WTC11 (cell line): Measurements from ENCODE around the gene TET3. TPM values are rescaled to one million over a fixed set of nuclear protein-coding genes. Genes with fewer than 3 reads are reported as not detected.

Experiments used
- ATAC-seq: fragments of 200-7000 bp; cut with Tn5 transposase; 2 replicates; pipeline ENCODE4 v1.10.0; 2021; ENCODE audit warnings: mild to moderate bottlenecking, moderate library complexity
- CTCF ChIA-PET: fragments of 300-600 bp; sonication (Branson Sonifier 250); formaldehyde crosslinking; loops from one replicate; lab custom pipeline; 2021; ENCODE audit warnings: antibody characterized with exemption; lab: Charles Lee
- POLR2A ChIA-PET: fragments of 350-600 bp; sonication (Branson Sonifier 250); formaldehyde crosslinking; loops from one replicate; lab custom pipeline; 2021; ENCODE audit warnings: antibody characterized with exemption; lab: Charles Lee
- DNase-seq: peaks from one replicate; pipeline ENCODE4 v3.0.0; 2021; ENCODE audit warnings: low spot score
- H3K27ac Mint-ChIP-seq: 2 replicates; pipeline ENCODE4 v1.8.0; 2021; ENCODE audit warnings: mixed read lengths
- H3K27me3 Mint-ChIP-seq: 2 replicates; pipeline ENCODE4 v1.8.0; 2021; ENCODE audit warnings: low read depth, mild to moderate bottlenecking, moderate library complexity, mixed read lengths
- H3K36me3 Mint-ChIP-seq: 2 replicates; pipeline ENCODE4 v1.8.0; 2021; ENCODE audit warnings: mixed read lengths
- H3K4me1 Mint-ChIP-seq: 2 replicates; pipeline ENCODE4 v1.8.0; 2022; ENCODE audit warnings: mixed read lengths
- H3K4me3 Mint-ChIP-seq: 2 replicates; pipeline ENCODE4 v1.8.0; 2021; ENCODE audit warnings: mild to moderate bottlenecking, moderate library complexity, mixed read lengths
- H3K9me3 Mint-ChIP-seq: 2 replicates; pipeline ENCODE4 v1.8.0; 2021; ENCODE audit warnings: mixed read lengths
- CBFB ChIP-seq: sonication (generic); formaldehyde crosslinking; IDR thresholded peaks from 2 replicates; pipeline ENCODE4 v1.8.1; 2022; ENCODE audit warnings: mild to moderate bottlenecking, low read depth, missing genetic modification reagents
- ELF4 ChIP-seq: sonication (generic); formaldehyde crosslinking; IDR thresholded peaks from 2 replicates; pipeline ENCODE4 v1.8.1; 2022; ENCODE audit warnings: low read depth, mild to moderate bottlenecking, moderate library complexity, missing genetic modification reagents
- EMX1 ChIP-seq: fragments of 250-450 bp; sonication (Bioruptor Pico); IDR thresholded peaks from 2 replicates; pipeline ENCODE4 v1.8.0; 2021; ENCODE audit warnings: mild to moderate bottlenecking
- NFYB ChIP-seq: sonication (generic); formaldehyde crosslinking; conservative IDR thresholded peaks from 2 replicates; pipeline ENCODE4 v1.8.0; 2022; ENCODE audit warnings: low read depth, missing genetic modification reagents
- NR1H2 ChIP-seq: sonication (generic); formaldehyde crosslinking; IDR thresholded peaks from 2 replicates; pipeline ENCODE4 v1.9.0; 2021; ENCODE audit warnings: mild to moderate bottlenecking, moderate library complexity, missing genetic modification reagents
- TEAD4 ChIP-seq: sonication (generic); formaldehyde crosslinking; IDR thresholded peaks from 2 replicates; pipeline ENCODE4 v1.8.0; 2022; ENCODE audit warnings: mild to moderate bottlenecking, missing genetic modification reagents
- ZNF232 ChIP-seq: sonication (generic); formaldehyde crosslinking; IDR thresholded peaks from 2 replicates; pipeline ENCODE4 v1.8.0; 2022; ENCODE audit warnings: mild to moderate bottlenecking, missing genetic modification reagents
- total RNA-seq: library from RNA; stranded (reverse); gene quantifications from 3 replicates; pipeline ENCODE4 v1.2.3, GENCODE V29; 2021
- TF ChIP-seq, protein P1 (sequence below): sonication (generic); formaldehyde crosslinking; IDR thresholded peaks from 2 replicates; pipeline ENCODE4 v1.8.1; 2022; ENCODE audit warnings: mild to moderate bottlenecking, missing genetic modification reagents, moderate library complexity, borderline replicate concordance
- TF ChIP-seq, protein P2 (sequence below): fragments of 250-450 bp; sonication (Bioruptor Pico); IDR thresholded peaks from 2 replicates; pipeline ENCODE4 v1.9.0; 2021; ENCODE audit warnings: mild to moderate bottlenecking
- TF ChIP-seq, protein P3 (sequence below): sonication (generic); formaldehyde crosslinking; IDR thresholded peaks from 2 replicates; pipeline ENCODE4 v1.8.1; 2023; ENCODE audit warnings: mild to moderate bottlenecking, missing genetic modification reagents, borderline replicate concordance
- TF ChIP-seq, protein P4 (sequence below): sonication (generic); formaldehyde crosslinking; IDR thresholded peaks from 2 replicates; pipeline ENCODE4 v1.8.0; 2023; ENCODE audit warnings: mild to moderate bottlenecking, missing genetic modification reagents
- TF ChIP-seq, protein P5 (sequence below): sonication (generic); formaldehyde crosslinking; IDR thresholded peaks from 2 replicates; pipeline ENCODE4 v1.8.1; 2022; ENCODE audit warnings: low read depth, mild to moderate bottlenecking, moderate library complexity, missing genetic modification reagents, borderline replicate concordance
- TF ChIP-seq, protein P6 (sequence below): sonication (generic); formaldehyde crosslinking; IDR thresholded peaks from 2 replicates; pipeline ENCODE4 v1.8.1; 2022; ENCODE audit warnings: low read depth, missing genetic modification reagents, borderline replicate concordance

TET3 gene
- total RNA-seq, 1 experiment from 2014 or later, result 19.3 TPM

DNA sequence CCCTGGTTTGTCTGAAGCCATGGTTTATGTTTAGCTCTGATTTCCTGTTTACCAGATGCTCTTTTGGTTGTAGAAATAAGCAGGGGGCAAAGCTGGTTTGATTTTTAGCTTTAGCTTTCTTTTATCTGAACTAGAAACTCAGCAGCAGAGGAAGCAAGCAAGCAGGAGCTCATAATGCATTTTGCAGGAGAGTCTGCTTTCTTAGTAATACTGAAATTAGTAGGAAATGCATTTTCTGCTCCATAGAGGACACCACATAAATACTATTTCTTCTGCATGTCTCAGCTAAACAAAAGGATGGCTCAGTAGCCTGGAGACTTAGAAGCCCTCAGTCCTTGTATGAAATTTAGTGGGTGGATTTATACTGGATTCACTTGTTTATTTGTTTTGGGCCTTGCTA is 34.9 kb upstream of the TET3 start (continued):
- TF ChIP-seq, protein P1, sequence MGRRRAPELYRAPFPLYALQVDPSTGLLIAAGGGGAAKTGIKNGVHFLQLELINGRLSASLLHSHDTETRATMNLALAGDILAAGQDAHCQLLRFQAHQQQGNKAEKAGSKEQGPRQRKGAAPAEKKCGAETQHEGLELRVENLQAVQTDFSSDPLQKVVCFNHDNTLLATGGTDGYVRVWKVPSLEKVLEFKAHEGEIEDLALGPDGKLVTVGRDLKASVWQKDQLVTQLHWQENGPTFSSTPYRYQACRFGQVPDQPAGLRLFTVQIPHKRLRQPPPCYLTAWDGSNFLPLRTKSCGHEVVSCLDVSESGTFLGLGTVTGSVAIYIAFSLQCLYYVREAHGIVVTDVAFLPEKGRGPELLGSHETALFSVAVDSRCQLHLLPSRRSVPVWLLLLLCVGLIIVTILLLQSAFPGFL, result no peak

DNA sequence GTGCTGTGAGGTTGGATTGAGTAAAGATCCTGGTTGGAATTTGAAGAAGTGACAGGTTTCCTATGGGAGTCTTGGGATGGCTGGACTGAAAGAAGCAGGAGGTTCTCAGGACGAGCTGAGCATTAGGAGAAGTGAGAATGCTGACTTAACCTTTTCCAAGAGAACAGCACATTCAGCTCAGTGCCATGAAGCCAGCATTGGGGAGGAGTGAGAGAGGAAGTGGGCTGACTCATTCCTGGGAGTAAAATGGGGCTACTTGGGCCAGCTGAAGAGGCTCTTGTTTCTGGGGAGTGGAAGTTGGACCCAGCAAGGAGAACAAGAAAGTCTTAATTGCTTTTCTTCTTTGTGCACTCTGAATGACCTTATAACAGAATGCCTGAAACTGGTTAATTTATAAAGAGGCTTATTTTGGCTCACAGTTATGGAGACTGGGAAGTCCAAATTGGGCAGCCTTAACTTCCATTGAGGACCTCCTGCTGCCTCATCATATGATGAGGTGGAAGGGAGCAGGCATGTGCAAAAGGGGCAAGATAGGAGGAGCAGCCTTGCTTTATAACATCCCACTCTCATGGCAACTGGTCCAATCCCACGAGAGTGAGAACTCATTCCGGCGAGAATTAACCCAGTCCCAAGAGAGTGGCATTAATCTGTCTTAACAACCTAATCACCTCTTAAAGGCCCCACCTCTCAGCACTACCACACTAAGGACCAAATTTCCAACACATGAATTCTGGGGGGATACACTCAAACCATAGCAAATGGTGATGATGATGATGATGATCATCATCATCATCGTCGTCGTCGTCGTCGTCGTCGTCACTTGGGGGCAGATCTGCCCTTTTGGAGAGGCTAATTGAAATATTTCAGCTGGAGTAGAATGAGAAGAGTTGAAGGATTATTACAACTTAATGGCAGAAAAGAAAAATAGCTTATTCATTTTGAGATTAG is 31.9 kb upstream of the TET3 start:
- peaks cover 64% of the 10 kb centered on the region for H3K36me3 Mint-ChIP-seq
- H3K4me3 Mint-ChIP-seq, result no peak overlapping the region

More for the DNA sequence above, 31.9 kb upstream of the TET3 start:
- POLR2A ChIA-PET, result no interaction called here
- TF ChIP-seq, protein P2, sequence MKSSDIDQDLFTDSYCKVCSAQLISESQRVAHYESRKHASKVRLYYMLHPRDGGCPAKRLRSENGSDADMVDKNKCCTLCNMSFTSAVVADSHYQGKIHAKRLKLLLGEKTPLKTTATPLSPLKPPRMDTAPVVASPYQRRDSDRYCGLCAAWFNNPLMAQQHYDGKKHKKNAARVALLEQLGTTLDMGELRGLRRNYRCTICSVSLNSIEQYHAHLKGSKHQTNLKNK, result no peak
- TF ChIP-seq, protein P3, sequence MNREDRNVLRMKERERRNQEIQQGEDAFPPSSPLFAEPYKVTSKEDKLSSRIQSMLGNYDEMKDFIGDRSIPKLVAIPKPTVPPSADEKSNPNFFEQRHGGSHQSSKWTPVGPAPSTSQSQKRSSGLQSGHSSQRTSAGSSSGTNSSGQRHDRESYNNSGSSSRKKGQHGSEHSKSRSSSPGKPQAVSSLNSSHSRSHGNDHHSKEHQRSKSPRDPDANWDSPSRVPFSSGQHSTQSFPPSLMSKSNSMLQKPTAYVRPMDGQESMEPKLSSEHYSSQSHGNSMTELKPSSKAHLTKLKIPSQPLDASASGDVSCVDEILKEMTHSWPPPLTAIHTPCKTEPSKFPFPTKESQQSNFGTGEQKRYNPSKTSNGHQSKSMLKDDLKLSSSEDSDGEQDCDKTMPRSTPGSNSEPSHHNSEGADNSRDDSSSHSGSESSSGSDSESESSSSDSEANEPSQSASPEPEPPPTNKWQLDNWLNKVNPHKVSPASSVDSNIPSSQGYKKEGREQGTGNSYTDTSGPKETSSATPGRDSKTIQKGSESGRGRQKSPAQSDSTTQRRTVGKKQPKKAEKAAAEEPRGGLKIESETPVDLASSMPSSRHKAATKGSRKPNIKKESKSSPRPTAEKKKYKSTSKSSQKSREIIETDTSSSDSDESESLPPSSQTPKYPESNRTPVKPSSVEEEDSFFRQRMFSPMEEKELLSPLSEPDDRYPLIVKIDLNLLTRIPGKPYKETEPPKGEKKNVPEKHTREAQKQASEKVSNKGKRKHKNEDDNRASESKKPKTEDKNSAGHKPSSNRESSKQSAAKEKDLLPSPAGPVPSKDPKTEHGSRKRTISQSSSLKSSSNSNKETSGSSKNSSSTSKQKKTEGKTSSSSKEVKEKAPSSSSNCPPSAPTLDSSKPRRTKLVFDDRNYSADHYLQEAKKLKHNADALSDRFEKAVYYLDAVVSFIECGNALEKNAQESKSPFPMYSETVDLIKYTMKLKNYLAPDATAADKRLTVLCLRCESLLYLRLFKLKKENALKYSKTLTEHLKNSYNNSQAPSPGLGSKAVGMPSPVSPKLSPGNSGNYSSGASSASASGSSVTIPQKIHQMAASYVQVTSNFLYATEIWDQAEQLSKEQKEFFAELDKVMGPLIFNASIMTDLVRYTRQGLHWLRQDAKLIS (CRISPR knock-in tag), result no peak
- TF ChIP-seq ZNF232 (CRISPR knock-in tag), result no peak
- TF ChIP-seq TEAD4 (CRISPR knock-in tag), result no peak
- TF ChIP-seq, protein P4, sequence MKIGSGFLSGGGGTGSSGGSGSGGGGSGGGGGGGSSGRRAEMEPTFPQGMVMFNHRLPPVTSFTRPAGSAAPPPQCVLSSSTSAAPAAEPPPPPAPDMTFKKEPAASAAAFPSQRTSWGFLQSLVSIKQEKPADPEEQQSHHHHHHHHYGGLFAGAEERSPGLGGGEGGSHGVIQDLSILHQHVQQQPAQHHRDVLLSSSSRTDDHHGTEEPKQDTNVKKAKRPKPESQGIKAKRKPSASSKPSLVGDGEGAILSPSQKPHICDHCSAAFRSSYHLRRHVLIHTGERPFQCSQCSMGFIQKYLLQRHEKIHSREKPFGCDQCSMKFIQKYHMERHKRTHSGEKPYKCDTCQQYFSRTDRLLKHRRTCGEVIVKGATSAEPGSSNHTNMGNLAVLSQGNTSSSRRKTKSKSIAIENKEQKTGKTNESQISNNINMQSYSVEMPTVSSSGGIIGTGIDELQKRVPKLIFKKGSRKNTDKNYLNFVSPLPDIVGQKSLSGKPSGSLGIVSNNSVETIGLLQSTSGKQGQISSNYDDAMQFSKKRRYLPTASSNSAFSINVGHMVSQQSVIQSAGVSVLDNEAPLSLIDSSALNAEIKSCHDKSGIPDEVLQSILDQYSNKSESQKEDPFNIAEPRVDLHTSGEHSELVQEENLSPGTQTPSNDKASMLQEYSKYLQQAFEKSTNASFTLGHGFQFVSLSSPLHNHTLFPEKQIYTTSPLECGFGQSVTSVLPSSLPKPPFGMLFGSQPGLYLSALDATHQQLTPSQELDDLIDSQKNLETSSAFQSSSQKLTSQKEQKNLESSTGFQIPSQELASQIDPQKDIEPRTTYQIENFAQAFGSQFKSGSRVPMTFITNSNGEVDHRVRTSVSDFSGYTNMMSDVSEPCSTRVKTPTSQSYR (CRISPR knock-in tag), result no peak
- no peak for TF ChIP-seq CBFB (CRISPR knock-in tag)
- no peak for TF ChIP-seq NR1H2 (CRISPR knock-in tag)
- TF ChIP-seq ELF4, result no peak
- TF ChIP-seq, protein P5, sequence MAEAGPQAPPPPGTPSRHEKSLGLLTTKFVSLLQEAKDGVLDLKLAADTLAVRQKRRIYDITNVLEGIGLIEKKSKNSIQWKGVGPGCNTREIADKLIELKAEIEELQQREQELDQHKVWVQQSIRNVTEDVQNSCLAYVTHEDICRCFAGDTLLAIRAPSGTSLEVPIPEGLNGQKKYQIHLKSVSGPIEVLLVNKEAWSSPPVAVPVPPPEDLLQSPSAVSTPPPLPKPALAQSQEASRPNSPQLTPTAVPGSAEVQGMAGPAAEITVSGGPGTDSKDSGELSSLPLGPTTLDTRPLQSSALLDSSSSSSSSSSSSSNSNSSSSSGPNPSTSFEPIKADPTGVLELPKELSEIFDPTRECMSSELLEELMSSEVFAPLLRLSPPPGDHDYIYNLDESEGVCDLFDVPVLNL (CRISPR knock-in tag), result no peak
- no peak for TF ChIP-seq NFYB (CRISPR knock-in tag)
- TF ChIP-seq EMX1, result no peak
- TF ChIP-seq, protein P6, sequence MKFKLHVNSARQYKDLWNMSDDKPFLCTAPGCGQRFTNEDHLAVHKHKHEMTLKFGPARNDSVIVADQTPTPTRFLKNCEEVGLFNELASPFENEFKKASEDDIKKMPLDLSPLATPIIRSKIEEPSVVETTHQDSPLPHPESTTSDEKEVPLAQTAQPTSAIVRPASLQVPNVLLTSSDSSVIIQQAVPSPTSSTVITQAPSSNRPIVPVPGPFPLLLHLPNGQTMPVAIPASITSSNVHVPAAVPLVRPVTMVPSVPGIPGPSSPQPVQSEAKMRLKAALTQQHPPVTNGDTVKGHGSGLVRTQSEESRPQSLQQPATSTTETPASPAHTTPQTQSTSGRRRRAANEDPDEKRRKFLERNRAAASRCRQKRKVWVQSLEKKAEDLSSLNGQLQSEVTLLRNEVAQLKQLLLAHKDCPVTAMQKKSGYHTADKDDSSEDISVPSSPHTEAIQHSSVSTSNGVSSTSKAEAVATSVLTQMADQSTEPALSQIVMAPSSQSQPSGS (CRISPR knock-in tag), result no peak
- DNase-seq (no peak), ATAC-seq (no peak)
- Mint-ChIP-seq H3K4me1 (no peaks in the 10 kb centered on the region), H3K27me3 (no peaks in the 10 kb centered on the region), H3K9me3 (no peaks in the 10 kb centered on the region), H3K27ac (no peak overlapping the region)
- CTCF ChIA-PET, result interaction anchor here (1.3 kb wide), 1 partner anchor 45 kb away, joined by 3 read pairs; no protein-coding TSS in a partner anchor
